ENCODE data around the gene SIGMAR1. TPM values are rescaled to one million over a fixed set of nuclear protein-coding genes. Genes with fewer than 3 reads are reported as not detected.

The SIGMAR1 gene
- total RNA-seq, 3 donors from 2014 or later (not counting 1 experiment from before 2014, with no cell fraction given): 22.1 to 29.8 (median 23.0) TPM

DNA sequence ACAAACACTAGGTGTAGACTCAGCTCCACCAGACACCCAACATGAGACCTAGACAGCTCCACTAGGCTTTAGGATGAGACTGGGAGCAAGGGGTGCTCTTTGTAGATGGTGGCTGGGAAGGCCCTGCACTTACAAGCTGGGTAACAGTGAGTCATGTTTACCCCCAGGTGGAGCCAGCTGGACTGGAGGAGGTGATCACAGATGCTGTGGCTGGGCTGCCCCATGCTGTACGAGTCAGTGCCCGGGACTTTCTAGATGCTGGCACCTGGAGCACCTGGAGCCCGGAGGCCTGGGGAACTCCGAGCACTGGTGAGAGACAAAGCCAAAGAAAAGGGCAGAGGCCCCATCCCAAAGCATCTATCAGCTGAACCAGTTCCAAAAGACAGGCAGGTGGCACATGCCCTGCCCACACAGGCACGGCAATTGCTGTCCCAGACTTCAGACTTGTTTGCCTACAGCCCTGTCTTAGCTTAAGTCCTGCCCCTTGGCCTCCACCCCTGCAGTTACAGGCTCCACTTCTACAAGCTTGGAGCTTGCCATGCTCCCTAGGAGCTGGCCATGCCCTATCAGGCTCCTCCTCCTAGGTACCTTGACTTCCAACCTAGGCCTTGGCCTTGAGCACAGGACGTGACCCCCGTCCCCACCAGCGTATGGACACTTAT lies 22.1 kb upstream of the SIGMAR1 start:
- intact Hi-C loops (cut with micrococcal nuclease): no loop called here
- H3K27ac Mint-ChIP-seq: no peak overlapping the region

DNA sequence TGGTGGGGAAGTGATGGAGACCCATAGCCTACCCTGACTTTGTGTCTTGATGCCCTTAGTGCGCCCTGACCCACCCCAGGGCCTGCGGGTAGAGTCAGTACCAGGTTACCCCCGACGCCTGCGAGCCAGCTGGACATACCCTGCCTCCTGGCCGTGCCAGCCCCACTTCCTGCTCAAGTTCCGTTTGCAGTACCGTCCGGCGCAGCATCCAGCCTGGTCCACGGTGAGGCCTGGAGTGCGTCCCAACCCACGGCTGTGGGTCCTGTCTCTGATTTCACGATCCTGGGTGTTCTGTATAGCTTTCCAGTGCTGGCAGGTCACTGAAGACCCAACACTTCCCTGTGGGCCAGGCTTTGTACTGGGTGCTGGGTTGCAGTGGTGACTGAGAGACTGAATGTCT lies 20.9 kb upstream of the SIGMAR1 start:
- Mint-ChIP-seq H3K9me3 (no peaks in the 10 kb centered on the region), H3K4me3 (no peak overlapping the region), H3K4me1 (peaks cover 3 to 5% of the 10 kb centered on the region in 2 donors), H3K27ac (no peak overlapping the region), H3K27me3 (ENCODE audit: low read depth in 2 of 2) (no peaks in the 10 kb centered on the region), H3K36me3 (no peaks in the 10 kb centered on the region)
- DNase-seq (no peak), ATAC-seq (no peak)
- no peak overlapping the region for H3K27ac ChIP-seq (ENCODE audit: low read length)
- peaks cover 3% of the 10 kb centered on the region for H3K36me3 ChIP-seq (ENCODE audit: control insufficient read depth, insufficient read depth, low read length)
- H3K4me1 ChIP-seq (ENCODE audit: control insufficient read depth, insufficient read depth, low read length): no peaks in the 10 kb centered on the region
- H3K4me3 ChIP-seq (ENCODE audit: low read length): no peak overlapping the region
- H3K9me3 ChIP-seq (ENCODE audit: control insufficient read depth, insufficient read depth, low read length): no peaks in the 10 kb centered on the region
- TF ChIP-seq, protein P1, sequence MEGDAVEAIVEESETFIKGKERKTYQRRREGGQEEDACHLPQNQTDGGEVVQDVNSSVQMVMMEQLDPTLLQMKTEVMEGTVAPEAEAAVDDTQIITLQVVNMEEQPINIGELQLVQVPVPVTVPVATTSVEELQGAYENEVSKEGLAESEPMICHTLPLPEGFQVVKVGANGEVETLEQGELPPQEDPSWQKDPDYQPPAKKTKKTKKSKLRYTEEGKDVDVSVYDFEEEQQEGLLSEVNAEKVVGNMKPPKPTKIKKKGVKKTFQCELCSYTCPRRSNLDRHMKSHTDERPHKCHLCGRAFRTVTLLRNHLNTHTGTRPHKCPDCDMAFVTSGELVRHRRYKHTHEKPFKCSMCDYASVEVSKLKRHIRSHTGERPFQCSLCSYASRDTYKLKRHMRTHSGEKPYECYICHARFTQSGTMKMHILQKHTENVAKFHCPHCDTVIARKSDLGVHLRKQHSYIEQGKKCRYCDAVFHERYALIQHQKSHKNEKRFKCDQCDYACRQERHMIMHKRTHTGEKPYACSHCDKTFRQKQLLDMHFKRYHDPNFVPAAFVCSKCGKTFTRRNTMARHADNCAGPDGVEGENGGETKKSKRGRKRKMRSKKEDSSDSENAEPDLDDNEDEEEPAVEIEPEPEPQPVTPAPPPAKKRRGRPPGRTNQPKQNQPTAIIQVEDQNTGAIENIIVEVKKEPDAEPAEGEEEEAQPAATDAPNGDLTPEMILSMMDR (IDR thresholded peaks at IDR 0.05): no peak
- no peaks in the 10 kb centered on the region for H3K27me3 ChIP-seq (ENCODE audit: control insufficient read depth, insufficient read depth, low read length)
- WGBS (ENCODE audit: insufficient coverage): 96% methylated on average over 14 of the region's 14 CpGs
- intact Hi-C loops (cut with micrococcal nuclease): no loop called here

More for the DNA sequence above, 22.1 kb upstream of the SIGMAR1 start:
- 94% methylated on average over 8 of the region's 8 CpGs for WGBS (ENCODE audit: insufficient coverage)
- no peaks in the 10 kb centered on the region for H3K27me3 Mint-ChIP-seq (ENCODE audit: low read depth in 2 of 2)
- Histone ChIP-seq H3K27me3 (ENCODE audit: control insufficient read depth, insufficient read depth, low read length) (no peaks in the 10 kb centered on the region), H3K27ac (ENCODE audit: low read length) (no peak overlapping the region), H3K4me1 (ENCODE audit: control insufficient read depth, insufficient read depth, low read length) (peaks cover 10% of the 10 kb centered on the region), H3K4me3 (ENCODE audit: low read length) (no peak overlapping the region), H3K9me3 (ENCODE audit: control insufficient read depth, insufficient read depth, low read length) (no peaks in the 10 kb centered on the region), H3K36me3 (ENCODE audit: control insufficient read depth, insufficient read depth, low read length) (peaks cover 3% of the 10 kb centered on the region)
- peaks cover 13 to 14% of the 10 kb centered on the region in 2 donors for H3K4me1 Mint-ChIP-seq
- H3K9me3 Mint-ChIP-seq: no peaks in the 10 kb centered on the region
- no peak overlapping the region for H3K4me3 Mint-ChIP-seq
- DNase-seq: no peak
- H3K36me3 Mint-ChIP-seq: no peaks in the 10 kb centered on the region
- TF ChIP-seq, protein P1 (IDR thresholded peaks at IDR 0.05): no peak
- no peak for ATAC-seq

DNA sequence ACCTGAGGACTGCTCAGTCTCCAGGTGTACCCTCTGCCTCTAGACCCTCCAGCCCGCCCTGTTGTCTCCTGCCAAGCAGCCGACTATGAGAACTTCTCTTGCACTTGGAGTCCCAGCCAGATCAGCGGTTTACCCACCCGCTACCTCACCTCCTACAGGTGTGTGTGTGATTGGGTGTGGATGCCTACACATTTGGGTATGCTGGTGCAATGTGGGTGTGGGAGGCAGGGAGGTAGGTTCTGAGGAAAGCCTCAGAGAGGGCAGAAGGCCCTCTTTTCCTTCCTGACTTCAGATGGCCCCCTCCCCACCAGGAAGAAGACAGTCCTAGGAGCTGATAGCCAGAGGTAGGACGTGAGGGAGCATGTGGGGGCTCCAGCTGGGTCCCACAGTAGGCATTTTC lies 19.4 kb upstream of the SIGMAR1 start:
- no peak for DNase-seq
- H3K9me3 Mint-ChIP-seq: no peaks in the 10 kb centered on the region
- Histone ChIP-seq H3K36me3 (ENCODE audit: control insufficient read depth, insufficient read depth, low read length) (peaks cover 3% of the 10 kb centered on the region), H3K27me3 (ENCODE audit: control insufficient read depth, insufficient read depth, low read length) (no peaks in the 10 kb centered on the region), H3K4me3 (ENCODE audit: low read length) (no peak overlapping the region), H3K9me3 (ENCODE audit: control insufficient read depth, insufficient read depth, low read length) (no peaks in the 10 kb centered on the region), H3K27ac (ENCODE audit: low read length) (no peak overlapping the region), H3K4me1 (ENCODE audit: control insufficient read depth, insufficient read depth, low read length) (peaks cover 10% of the 10 kb centered on the region)
- H3K36me3 Mint-ChIP-seq: no peaks in the 10 kb centered on the region
- TF ChIP-seq, protein P1 (IDR thresholded peaks at IDR 0.05): no peak
- ATAC-seq: no peak
- peaks cover 16 to 18% of the 10 kb centered on the region in 2 donors for H3K4me1 Mint-ChIP-seq
- WGBS (ENCODE audit: insufficient coverage): 100% methylated on average over 2 of the region's 5 CpGs
- no peak overlapping the region for H3K4me3 Mint-ChIP-seq
- intact Hi-C loops (cut with micrococcal nuclease): no loop called here
- H3K27me3 Mint-ChIP-seq (ENCODE audit: low read depth in 2 of 2): no peaks in the 10 kb centered on the region
- no peak overlapping the region for H3K27ac Mint-ChIP-seq

DNA sequence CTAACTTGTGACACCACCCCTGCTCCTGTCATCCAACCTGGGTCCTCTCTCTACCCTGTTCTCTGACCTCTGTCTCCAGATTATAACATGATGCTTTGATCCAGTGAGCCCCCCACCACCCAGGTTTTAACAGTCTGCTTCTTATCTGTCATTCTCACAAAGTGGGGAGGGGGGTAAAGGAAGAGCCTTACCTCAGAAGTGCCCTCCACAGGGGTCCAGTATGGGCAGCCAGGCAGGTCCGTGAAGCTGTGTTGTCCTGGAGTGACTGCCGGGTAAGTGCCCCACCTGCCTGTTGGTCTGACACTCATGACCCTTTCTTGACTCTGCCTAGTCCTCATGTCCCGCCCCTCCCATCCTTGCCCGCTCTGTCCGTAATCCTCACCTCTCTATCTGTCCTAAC lies 17.8 kb upstream of the SIGMAR1 start:
- Histone ChIP-seq H3K4me3 (ENCODE audit: low read length) (no peak overlapping the region), H3K4me1 (ENCODE audit: control insufficient read depth, insufficient read depth, low read length) (peaks cover 12% of the 10 kb centered on the region), H3K9me3 (ENCODE audit: control insufficient read depth, insufficient read depth, low read length) (no peaks in the 10 kb centered on the region), H3K36me3 (ENCODE audit: control insufficient read depth, insufficient read depth, low read length) (peaks cover 6% of the 10 kb centered on the region), H3K27ac (ENCODE audit: low read length) (no peak overlapping the region), H3K27me3 (ENCODE audit: control insufficient read depth, insufficient read depth, low read length) (no peaks in the 10 kb centered on the region)
- DNase-seq (no peak), ATAC-seq (no peak)
- Mint-ChIP-seq H3K4me1 (peaks cover 18 to 21% of the 10 kb centered on the region in 2 donors), H3K4me3 (no peak overlapping the region), H3K36me3 (no peaks in the 10 kb centered on the region), H3K9me3 (no peaks in the 10 kb centered on the region), H3K27me3 (ENCODE audit: low read depth in 2 of 2) (no peaks in the 10 kb centered on the region), H3K27ac (no peak overlapping the region)
- 94% methylated on average over 5 of the region's 5 CpGs for WGBS (ENCODE audit: insufficient coverage)
- TF ChIP-seq, protein P1 (IDR thresholded peaks at IDR 0.05): no peak
- intact Hi-C loops (cut with micrococcal nuclease): no loop called here

Measured in natural killer cell (primary cell).